GM19467 (cell line): Measurements from ENCODE around the gene ROM1.
"Not testable (repeated sequence)": the region's sequence is repeated elsewhere in the genome, so short reads cannot be mapped to it uniquely, and the experiment has no call there.

Source experiments
- ATAC-seq: cut with Tn5 transposase; IDR thresholded peaks from one replicate; pipeline ENCODE4 v1.9.1; 2021; ENCODE audit warnings: mild to moderate bottlenecking, moderate library complexity; ENCODE audit not compliant: unreplicated experiment

The ROM1 gene

GRCh38 chr11:62612366-62613290, at the start of gene ROM1, which contains the start of gene EML3:
TSS of gene ROM1 (plus strand) at chr11:62613257. CDS start at chr11:62613282, 25 bp downstream.
TSS of gene EML3 (minus strand) at chr11:62612775. CDS start at chr11:62612457, 318 bp downstream.
- peak; percentile 57 for ATAC-seq

GRCh38 chr11:62565100-62565802, 47.8 kb upstream of the ROM1 start:
- ATAC-seq = no peak

DNA sequence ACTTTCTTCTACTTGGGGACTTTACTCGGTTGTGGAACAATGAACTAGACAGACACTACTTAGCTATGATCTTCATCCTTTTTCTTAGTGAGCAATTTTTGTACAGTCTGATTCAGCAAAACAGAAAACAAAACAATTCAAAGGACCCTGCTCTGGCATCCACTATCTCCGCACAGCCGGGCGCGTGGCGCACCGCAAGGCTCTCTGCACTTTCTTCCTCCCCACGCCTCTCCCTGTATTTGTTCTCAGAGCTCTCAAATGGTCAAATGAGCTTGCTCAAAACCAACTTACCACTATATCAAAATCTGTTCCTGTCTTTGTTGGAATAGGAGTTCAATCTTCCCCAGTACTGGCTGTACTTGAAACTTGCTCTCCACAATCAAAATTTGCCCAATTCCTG, 46.8 kb upstream of the ROM1 start:
- no peak for ATAC-seq

DNA sequence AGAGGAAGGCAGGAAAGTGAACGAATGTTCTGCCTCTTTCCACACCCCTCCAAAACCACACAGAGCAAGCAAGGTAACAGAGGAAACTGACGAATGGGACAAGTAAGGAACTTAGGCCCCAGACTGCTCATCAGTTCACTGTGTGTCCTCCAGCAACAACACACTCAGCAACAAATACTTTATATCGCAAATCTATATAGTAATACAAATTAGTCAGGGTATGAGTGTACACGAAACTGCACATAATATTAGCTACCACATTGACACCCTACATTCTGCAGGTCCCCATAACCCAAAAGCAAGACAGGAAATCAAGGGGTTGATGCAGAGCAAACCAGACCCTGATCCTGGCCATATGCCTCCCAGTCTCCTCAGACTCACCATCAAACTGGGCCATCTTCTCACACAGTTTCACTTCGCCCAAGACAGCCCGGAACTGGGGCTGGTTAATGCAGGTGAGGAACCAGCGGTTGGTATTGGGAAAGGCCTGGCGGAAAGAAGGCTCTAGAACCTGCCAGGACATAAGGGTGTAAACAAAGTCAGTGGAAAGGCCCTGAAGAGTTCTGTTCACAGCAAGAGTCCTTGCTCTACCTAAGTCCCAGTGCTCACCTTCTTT, 45.9 kb upstream of the ROM1 start:
- ATAC-seq = no peak

GRCh38 chr11:62569611-62570010, 43.4 kb upstream of the ROM1 start:
- ATAC-seq = no peak

DNA sequence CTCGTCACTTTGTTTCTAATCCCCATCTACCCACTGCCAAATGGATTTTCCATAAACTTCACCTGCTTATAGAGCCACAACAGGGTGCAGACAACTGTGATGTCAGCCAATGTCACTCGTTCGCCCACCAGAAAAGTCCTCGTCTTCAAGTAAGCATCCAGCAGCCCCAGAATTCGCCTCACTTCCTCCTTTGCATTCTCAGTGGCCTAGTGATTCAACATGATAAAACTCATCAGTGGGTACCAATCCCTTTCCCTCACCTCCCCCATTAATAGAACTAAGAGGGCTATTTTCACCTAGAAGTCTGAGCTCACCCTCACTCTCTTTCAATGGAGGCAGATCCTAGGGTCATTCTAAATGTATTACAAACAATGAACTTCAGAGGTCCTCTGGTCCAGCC, 42.2 kb upstream of the ROM1 start:
- not testable (repeated sequence) for ATAC-seq

GRCh38 chr11:62571493-62571892, 41.6 kb upstream of the ROM1 start:
- ATAC-seq = not testable (repeated sequence)

DNA sequence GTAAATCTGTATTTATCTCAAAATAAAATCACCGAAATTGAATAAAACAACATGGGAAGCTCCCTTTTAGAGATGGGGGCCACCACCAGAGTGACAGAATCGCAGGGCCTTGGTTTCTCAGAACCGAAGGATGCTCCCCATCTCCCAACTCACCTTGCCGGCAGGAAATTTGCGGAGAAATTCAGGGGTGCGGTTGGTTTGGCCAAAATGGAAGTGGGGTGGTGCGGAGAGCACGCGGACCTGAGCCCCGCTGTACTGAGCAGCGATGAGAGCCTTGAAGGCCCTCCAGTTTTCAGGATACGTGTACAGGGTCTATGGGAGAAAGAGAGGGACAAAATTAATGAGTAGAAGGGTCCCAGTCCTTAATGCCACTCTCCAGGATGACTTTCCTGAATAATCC, 40.6 kb upstream of the ROM1 start:
- ATAC-seq = no peak

GRCh38 chr11:62573006-62573591, 40.0 kb upstream of the ROM1 start:
- no peak for ATAC-seq

DNA sequence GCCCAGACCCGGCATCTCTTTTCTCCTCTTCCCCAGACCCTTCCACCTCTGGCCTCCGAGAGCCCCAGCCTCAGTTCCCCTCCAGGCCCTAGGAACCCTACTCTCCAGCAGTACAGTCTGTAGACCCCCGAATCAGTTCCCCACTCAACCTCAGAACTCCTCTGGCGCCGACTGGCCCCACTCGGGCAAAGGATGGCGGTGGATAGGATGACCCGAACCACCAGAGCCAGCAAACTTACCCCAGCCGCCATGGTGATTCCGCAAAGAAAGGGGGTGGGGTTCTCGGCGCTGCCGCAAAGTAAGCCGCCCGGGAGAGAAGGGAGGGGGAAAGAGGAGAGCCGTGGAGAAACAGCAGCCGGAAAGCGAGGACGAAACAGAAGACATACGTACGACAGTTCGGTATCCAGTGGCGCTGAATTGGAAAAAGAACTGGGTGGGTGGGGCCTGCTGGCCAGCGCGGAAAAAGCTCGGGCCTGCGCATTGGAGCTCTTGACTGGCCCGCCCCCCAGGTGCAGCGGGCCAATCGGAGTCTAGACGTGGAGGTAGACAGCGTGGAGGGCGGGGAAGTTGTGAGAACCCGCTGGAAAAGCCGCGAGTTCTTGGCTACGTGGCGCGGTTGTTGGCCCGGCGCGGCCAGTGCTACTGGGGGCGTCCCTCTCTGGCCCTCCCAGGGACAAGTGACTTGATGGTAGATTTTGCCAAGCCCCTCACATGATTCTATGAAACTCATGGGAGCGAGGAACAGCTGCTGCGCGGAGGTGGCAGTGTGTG, 39.3 kb upstream of the ROM1 start, which contains the start of gene EEF1G:
EEF1G (minus strand) TSS at position 300 of the 771 bp plus-strand sequence; CDS start at position 251, 49 bp downstream.
- peak; percentile 80 for ATAC-seq

DNA sequence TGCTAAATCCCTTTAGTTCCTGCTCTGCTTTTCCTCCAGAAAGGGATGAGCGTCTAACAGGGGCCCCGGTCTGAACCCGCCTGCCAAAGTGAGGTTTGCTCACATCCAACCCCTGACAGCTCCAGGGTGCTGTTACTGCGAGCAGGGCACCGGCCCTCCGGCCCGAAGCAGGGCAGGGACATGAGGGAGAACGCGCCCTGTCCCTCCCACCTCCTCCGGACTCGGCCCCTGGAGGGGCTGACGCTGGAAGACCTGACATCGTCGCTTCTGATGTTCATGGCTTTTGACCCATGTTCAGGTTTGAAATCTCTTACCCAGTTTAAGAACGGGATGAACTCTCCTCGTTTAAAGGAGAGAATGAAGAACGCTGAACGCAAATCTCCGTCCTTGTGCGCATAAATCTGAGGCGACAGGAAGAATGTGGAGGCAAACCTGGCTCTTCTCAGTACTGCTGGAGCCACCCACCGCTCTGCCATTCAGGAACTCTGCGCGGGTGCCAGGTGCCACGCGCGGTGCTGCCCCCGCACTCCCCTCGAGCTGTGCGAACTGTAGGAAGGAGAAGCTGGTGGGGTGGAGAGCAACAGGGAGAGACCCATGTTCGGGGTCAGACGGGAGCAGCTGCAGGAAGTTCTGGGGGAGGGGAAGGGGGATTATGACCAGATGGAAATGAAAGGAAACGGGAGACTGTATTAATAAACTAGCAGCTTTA, 38.5 kb upstream of the ROM1 start:
- ATAC-seq = no peak

- ATAC-seq = no peak
These were observed 37.9 kb upstream of the ROM1 start for GRCh38 chr11:62575156-62575555.

- no peak for ATAC-seq
These were observed 37.2 kb upstream of the ROM1 start for GRCh38 chr11:62575837-62576236.

GRCh38 chr11:62577046-62577714, 35.9 kb upstream of the ROM1 start:
- ATAC-seq = no peak

DNA sequence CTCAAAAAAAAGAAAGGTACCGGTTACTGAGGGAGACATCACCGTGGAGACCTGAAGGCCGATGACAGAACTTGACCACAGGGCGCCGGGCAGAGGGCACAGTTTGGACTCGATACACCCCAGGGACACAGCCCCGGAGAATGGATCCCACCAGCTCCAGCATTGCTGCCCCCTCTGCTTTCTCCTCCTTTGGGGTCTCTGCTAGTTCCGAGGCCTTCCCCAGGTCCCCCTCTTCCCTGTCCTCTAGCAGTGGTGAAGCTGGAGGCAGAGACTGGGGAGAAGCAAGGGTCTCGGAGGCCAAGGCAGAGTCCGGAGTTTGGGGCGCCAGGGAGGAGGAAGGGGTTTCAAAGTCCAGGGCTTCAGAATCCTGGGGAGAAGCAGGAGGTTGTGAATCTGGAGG, 34.5 kb upstream of the ROM1 start:
- no peak for ATAC-seq

DNA sequence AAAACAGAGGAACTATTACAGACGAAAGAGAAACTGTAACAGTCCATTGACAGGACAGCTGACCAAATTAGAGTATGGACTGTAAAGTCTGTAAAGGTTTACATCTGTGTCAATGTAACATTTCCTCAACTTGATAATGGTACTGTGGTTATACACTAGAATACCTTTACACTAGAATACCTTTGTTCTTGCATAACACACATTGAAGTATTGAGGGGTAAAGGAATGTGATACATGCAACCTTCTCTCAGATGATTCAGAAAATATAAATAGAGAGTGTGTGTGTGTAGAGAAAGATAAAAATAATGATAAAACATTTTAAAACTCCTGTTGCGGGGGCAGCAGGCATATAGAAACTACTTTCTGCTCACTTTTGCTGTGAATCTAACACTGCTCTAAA, 33.8 kb upstream of the ROM1 start:
- ATAC-seq = no peak

GRCh38 chr11:62580959-62581715, 31.9 kb upstream of the ROM1 start:
- no peak for ATAC-seq

GRCh38 chr11:62581735-62582134, 31.3 kb upstream of the ROM1 start:
- not testable (repeated sequence) for ATAC-seq
